K562 (cell line): ENCODE results near the gene TAS2R41.

Experiments
- CGGBP1 ChIP-seq: fragments of 250-450 bp; sonication (Bioruptor Pico); IDR thresholded peaks from 2 replicates; pipeline ENCODE4 v1.9.0; 2021; ENCODE audit warnings: mild to moderate bottlenecking
- CLOCK ChIP-seq: fragments of 250-450 bp; sonication (Bioruptor Pico); IDR thresholded peaks from 2 replicates; pipeline ENCODE4 v1.4.0; 2020; ENCODE audit warnings: mild to moderate bottlenecking, moderate library complexity, borderline replicate concordance
- CTCF ChIP-seq, 3 experiments: IDR thresholded peaks in 2 of 3; conservative IDR thresholded peaks in 1 of 3; 2 replicates each; pipeline ENCODE4 v1.5.1; 2011 to 2012; ENCODE audit warnings: low read length in 3 of 3, mild to moderate bottlenecking in 3 of 3, control low read depth in 2 of 3, improper control_type of control experiment in 1 of 3, inconsistent platforms in 1 of 3, low read depth in 1 of 3, mixed read lengths in 1 of 3, moderate library complexity in 1 of 3; ENCODE audit not compliant: insufficient read depth in 2 of 3
- E2F3 ChIP-seq: fragments of 250-450 bp; sonication (Bioruptor Pico); IDR thresholded peaks from 2 replicates; pipeline ENCODE4 v1.4.0; 2020; ENCODE audit warnings: mild to moderate bottlenecking
- FOXP4 ChIP-seq: sonication (generic); formaldehyde crosslinking; IDR thresholded peaks from 2 replicates; pipeline ENCODE4 v1.8.0; 2022; ENCODE audit warnings: mild to moderate bottlenecking, missing genetic modification reagents, borderline replicate concordance
- HDAC6 ChIP-seq: IDR thresholded peaks from 2 replicates; pipeline ENCODE4 v1.6.1; 2012; ENCODE audit warnings: low read depth, mild to moderate bottlenecking, control low read depth, inconsistent platforms, low read length, moderate library complexity
- NEUROD1 ChIP-seq: fragments of 150-350 bp; IDR thresholded peaks from 2 replicates; pipeline ENCODE4 v1.6.1; 2014; ENCODE audit warnings: borderline replicate concordance, low read length, low read depth; ENCODE audit not compliant: partially characterized antibody
- RFX1 ChIP-seq: fragments of 450-650 bp; IDR thresholded peaks from 2 replicates; pipeline ENCODE4 v1.6.1; 2016; ENCODE audit warnings: mild to moderate bottlenecking, moderate library complexity
- SMAD1 ChIP-seq: fragments of 150-350 bp; IDR thresholded peaks from 2 replicates; pipeline ENCODE4 v1.6.1; 2014; ENCODE audit warnings: low read length, low read depth; ENCODE audit not compliant: partially characterized antibody
- U2AF2 ChIP-seq: fragments of 200-400 bp; formaldehyde crosslinking; optimal IDR thresholded peaks from 2 replicates; pipeline ENCODE3; 2017; ENCODE audit warnings: low read depth, mild to moderate bottlenecking, low read length
- YY1 ChIP-seq, 3 experiments: IDR thresholded peaks; 2 replicates each; pipeline ENCODE4 v1.6.1; 2011; ENCODE audit warnings: low read length in 2 of 3, mild to moderate bottlenecking in 2 of 3, moderate library complexity in 2 of 3, borderline replicate concordance in 1 of 3, control low read depth in 1 of 3, low read depth in 1 of 3; ENCODE audit not compliant: insufficient read depth in 3 of 3, insufficient replicate concordance in 2 of 3, control insufficient read depth in 1 of 3, insufficient read length in 1 of 3; ENCODE audit errors: extremely low read depth in 1 of 3
- ZNF212 ChIP-seq: fragments of 450-650 bp; formaldehyde crosslinking; IDR thresholded peaks from 2 replicates; pipeline ENCODE4 v1.4.0; 2020; ENCODE audit warnings: mild to moderate bottlenecking
- ZNF695 ChIP-seq: fragments of 450-650 bp; formaldehyde crosslinking; IDR thresholded peaks from 2 replicates; pipeline ENCODE4 v1.4.0; 2020; ENCODE audit warnings: mild to moderate bottlenecking, moderate library complexity

- no peak for TF ChIP-seq E2F3 (CRISPR knock-in tag)
- TF ChIP-seq NEUROD1: no peak
- no peak for TF ChIP-seq CTCF (IDR thresholded peaks at IDR 0.05 in 2 of 3, conservative IDR thresholded peaks at IDR 0.05 in 1 of 3; ENCODE audit: insufficient read depth in 2 of 3, low read depth in 1 of 3, low read length in 3 of 3)
- no peak for TF ChIP-seq CGGBP1
- no peak for TF ChIP-seq ZNF212 (CRISPR knock-in tag)
- TF ChIP-seq FOXP4 (CRISPR knock-in tag): no peak
- no peak for TF ChIP-seq U2AF2
- TF ChIP-seq RFX1: no peak
- no peak for TF ChIP-seq YY1 (IDR thresholded peaks at IDR 0.05; ENCODE audit: borderline replicate concordance in 1 of 3, control insufficient read depth in 1 of 3, extremely low read depth in 1 of 3, insufficient read depth in 3 of 3, insufficient read length in 1 of 3, insufficient replicate concordance in 2 of 3, low read depth in 1 of 3, low read length in 2 of 3)
- no peak for TF ChIP-seq CLOCK (CRISPR knock-in tag)
- TF ChIP-seq ZNF695: no peak
- TF ChIP-seq SMAD1: no peak
- TF ChIP-seq HDAC6: no peak
Measured at GRCh38 chr7:143493751-143494150, 16.1 kb downstream of the TAS2R41 start.
